NB4 (cell line): ENCODE data around the gene UGT1A4.

Experiments used
- DNase-seq: peaks from one replicate; pipeline ENCODE4 v3.0.0; 2010; ENCODE audit warnings: low read depth
- H3K4me3 ChIP-seq: one replicate; pipeline ENCODE4 v1.5.1; 2011; ENCODE audit warnings: mild to moderate bottlenecking, low read depth, low read length, moderate library complexity
- CTCF ChIP-seq: IDR thresholded peaks from one replicate; pipeline ENCODE4 v1.5.1; 2012; ENCODE audit warnings: low read depth, low read length
- MYC ChIP-seq: IDR thresholded peaks from 2 replicates; pipeline ENCODE4 v1.6.1; 2011; ENCODE audit warnings: low read depth, low read length
- POLR2A ChIP-seq: IDR thresholded peaks from 2 replicates; pipeline ENCODE4 v1.6.1; 2011; ENCODE audit warnings: mild to moderate bottlenecking; ENCODE audit not compliant: insufficient read length; ENCODE audit errors: extremely low read depth
- TF ChIP-seq, protein P1 (sequence below): IDR thresholded peaks from 2 replicates; pipeline ENCODE4 v1.6.1; 2011; ENCODE audit warnings: low read depth, low read length

Gene UGT1A4

DNA sequence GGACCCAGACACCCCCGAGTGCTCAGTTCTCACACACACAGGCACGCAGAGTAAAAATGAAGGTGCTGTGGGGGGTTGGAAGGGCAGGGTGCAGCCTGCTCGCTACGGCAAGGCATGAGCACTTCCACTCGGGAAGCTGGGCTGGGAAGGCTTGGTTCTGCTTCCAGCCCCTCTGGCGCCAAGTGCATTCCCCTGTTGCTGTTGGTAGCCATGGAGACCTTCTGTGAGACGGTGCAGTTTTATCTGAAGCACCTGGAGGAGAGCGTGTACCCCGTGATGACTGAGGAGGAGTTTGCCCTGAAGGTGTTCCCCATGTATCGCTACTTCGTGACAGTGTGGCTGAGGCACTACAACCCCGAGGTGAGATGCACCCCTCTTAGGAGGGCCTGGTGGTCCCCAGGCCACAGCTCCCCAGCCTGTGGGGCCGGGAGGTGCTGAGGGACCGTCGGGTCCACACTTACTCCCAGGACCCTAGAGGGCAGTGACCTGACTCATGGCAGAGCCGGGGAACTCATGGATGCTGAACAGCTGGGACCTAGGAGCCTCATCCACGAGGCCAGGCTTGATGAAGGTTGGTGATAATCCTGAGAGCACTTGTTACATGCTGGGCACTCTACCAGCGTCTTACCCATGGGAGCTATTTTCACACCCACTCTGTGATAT, 75.1 kb downstream of the UGT1A4 start:
- no peak for TF ChIP-seq POLR2A
- no peak for TF ChIP-seq MYC
- TF ChIP-seq, protein P1, sequence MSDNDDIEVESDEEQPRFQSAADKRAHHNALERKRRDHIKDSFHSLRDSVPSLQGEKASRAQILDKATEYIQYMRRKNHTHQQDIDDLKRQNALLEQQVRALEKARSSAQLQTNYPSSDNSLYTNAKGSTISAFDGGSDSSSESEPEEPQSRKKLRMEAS = no peak
- TF ChIP-seq CTCF = no peak
- DNase-seq = no peak
- no peak overlapping the region for H3K4me3 ChIP-seq

GRCh38 chr2:233794128-233794658, 75.7 kb downstream of the UGT1A4 start:
- no peak overlapping the region for H3K4me3 ChIP-seq
- TF ChIP-seq, protein P1 = no peak
- TF ChIP-seq CTCF = no peak
- no peak for TF ChIP-seq MYC
- no peak for TF ChIP-seq POLR2A
- DNase-seq = no peak

- TF ChIP-seq CTCF (no peak), MYC (no peak), POLR2A (no peak)
- TF ChIP-seq, protein P1 = no peak
- H3K4me3 ChIP-seq = no peak overlapping the region
- no peak for DNase-seq
These were observed 77.2 kb downstream of the UGT1A4 start for GRCh38 chr2:233795735-233796171.

DNA sequence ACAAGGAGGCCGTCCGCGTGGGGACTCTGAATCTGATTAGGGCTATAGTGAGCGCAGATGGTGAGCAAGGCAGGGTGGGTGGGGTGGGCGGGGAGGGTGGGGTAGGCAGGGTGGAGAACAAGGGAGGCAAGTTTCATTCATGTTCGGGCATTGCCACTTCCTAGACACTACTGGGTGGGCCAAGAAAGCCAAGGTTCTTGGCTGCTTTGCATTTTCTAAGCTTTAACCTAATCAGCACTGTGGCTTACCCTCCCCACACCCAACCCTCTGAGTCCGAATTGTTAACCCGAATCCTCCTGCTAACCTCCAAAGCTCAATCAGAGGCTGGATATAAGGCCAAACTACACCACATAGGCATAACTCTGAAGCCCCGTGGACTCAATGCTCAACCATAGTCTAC, 77.7 kb downstream of the UGT1A4 start:
- TF ChIP-seq POLR2A (no peak), MYC (no peak), CTCF (no peak)
- TF ChIP-seq, protein P1 = no peak

GRCh38 chr2:233798335-233799086, 80.0 kb downstream of the UGT1A4 start:
- DNase-seq = no peak
- no peak for TF ChIP-seq MYC
- TF ChIP-seq, protein P1 = no peak
- no peak for TF ChIP-seq CTCF
- TF ChIP-seq POLR2A = no peak
- H3K4me3 ChIP-seq = no peak overlapping the region

More for the DNA sequence above, 77.7 kb downstream of the UGT1A4 start:
- H3K4me3 ChIP-seq = no peak overlapping the region
- DNase-seq = no peak
